Trophoblast cell (in vitro differentiated cells and primary cell): ENCODE measurements around the gene ZNF605.

Experiments used
- DNase-seq, 2 donors: peaks; one replicate each; pipeline ENCODE4 v3.0.0-alpha.2; 2016
- H2AFZ ChIP-seq: 2 replicates; pipeline ENCODE4 v1.6.1; 2013; ENCODE audit warnings: low read length, moderate library complexity, mild to moderate bottlenecking; ENCODE audit not compliant: insufficient read depth, poor library complexity
- H2AK5ac ChIP-seq: 2 replicates; pipeline ENCODE4 v1.6.1; 2013; ENCODE audit warnings: mild to moderate bottlenecking, low read length
- H2BK120ac ChIP-seq: 2 replicates; pipeline ENCODE4 v1.6.1; 2013; ENCODE audit warnings: low read length, mild to moderate bottlenecking, moderate library complexity; ENCODE audit not compliant: insufficient read depth, poor library complexity
- H2BK12ac ChIP-seq: 2 replicates; pipeline ENCODE4 v1.6.1; 2013; ENCODE audit warnings: mild to moderate bottlenecking, low read length, moderate library complexity
- H2BK5ac ChIP-seq: 2 replicates; pipeline ENCODE4 v1.6.1; 2013; ENCODE audit warnings: low read length, low read depth, moderate library complexity, mild to moderate bottlenecking; ENCODE audit not compliant: poor library complexity
- H3K14ac ChIP-seq: 2 replicates; pipeline ENCODE4 v1.6.1; 2013; ENCODE audit warnings: mild to moderate bottlenecking, low read length
- H3K18ac ChIP-seq: 2 replicates; pipeline ENCODE4 v1.6.1; 2013; ENCODE audit warnings: mild to moderate bottlenecking, low read length
- H3K23ac ChIP-seq: 2 replicates; pipeline ENCODE4 v1.6.1; 2013; ENCODE audit warnings: low read length
- H3K27ac ChIP-seq: 2 replicates; pipeline ENCODE4 v1.5.1; 2013; ENCODE audit warnings: low read depth, mild to moderate bottlenecking, inconsistent platforms, low read length, moderate library complexity
- H3K27me3 ChIP-seq: 2 replicates; pipeline ENCODE4 v1.6.1; 2013; ENCODE audit warnings: inconsistent platforms, mild to moderate bottlenecking, low read length, moderate library complexity; ENCODE audit not compliant: insufficient read depth
- H3K36me3 ChIP-seq, 2 experiments: 1 replicate in 1 of 2; 2 replicates in 1 of 2; pipeline ENCODE4 v1.6.1; 2013; ENCODE audit warnings: low read length in 2 of 2, mild to moderate bottlenecking in 2 of 2, moderate library complexity in 1 of 2; ENCODE audit not compliant: insufficient read depth in 2 of 2, control insufficient read depth in 1 of 2
- H3K4ac ChIP-seq: 2 replicates; pipeline ENCODE4 v1.6.1; 2013; ENCODE audit warnings: low read depth, mild to moderate bottlenecking, low read length, moderate library complexity
- H3K4me1 ChIP-seq, 2 experiments: 1 replicate in 1 of 2; 2 replicates in 1 of 2; pipeline ENCODE4 v1.6.1; 2013; ENCODE audit warnings: low read length in 2 of 2, mild to moderate bottlenecking in 2 of 2, moderate library complexity in 1 of 2; ENCODE audit not compliant: insufficient read depth in 2 of 2, control insufficient read depth in 1 of 2
- H3K4me2 ChIP-seq: 2 replicates; pipeline ENCODE4 v1.6.1; 2013; ENCODE audit warnings: inconsistent platforms, mild to moderate bottlenecking, low read length, moderate library complexity
- H3K4me3 ChIP-seq: 2 replicates; pipeline ENCODE4 v1.5.1; 2013; ENCODE audit warnings: mild to moderate bottlenecking, low read depth, low read length, inconsistent platforms
- H3K79me1 ChIP-seq: one replicate; pipeline ENCODE4 v1.6.1; 2013; ENCODE audit warnings: low read length
- H3K79me2 ChIP-seq: 2 replicates; pipeline ENCODE4 v1.6.1; 2013; ENCODE audit warnings: low read length, mild to moderate bottlenecking; ENCODE audit not compliant: control insufficient read depth, insufficient read depth, poor library complexity
- H3K9ac ChIP-seq: 2 replicates; pipeline ENCODE4 v1.6.1; 2013; ENCODE audit warnings: mild to moderate bottlenecking, low read length
- H3K9me3 ChIP-seq: 2 replicates; pipeline ENCODE4 v1.6.1; 2013; ENCODE audit warnings: low read depth, mild to moderate bottlenecking, control low read depth, inconsistent platforms, low read length; ENCODE audit not compliant: insufficient read depth
- H4K12ac ChIP-seq: 2 replicates; pipeline ENCODE4 v1.6.1; 2013; ENCODE audit warnings: low read depth, mild to moderate bottlenecking, low read length, moderate library complexity
- H4K8ac ChIP-seq: 2 replicates; pipeline ENCODE4 v1.6.1; 2013; ENCODE audit warnings: low read depth, mild to moderate bottlenecking, low read length, moderate library complexity
- H4K91ac ChIP-seq: one replicate; pipeline ENCODE4 v1.6.1; 2013; ENCODE audit warnings: low read depth, mild to moderate bottlenecking, low read length, moderate library complexity
- WGBS: extraction: QIAGEN DNeasy Blood & Tissue Kit; methylation state at CpG from one replicate; pipeline ENCODE4 v1.1.7; 2013; ENCODE audit warnings: missing lambda C conversion rate; ENCODE audit not compliant: insufficient read length, insufficient coverage; ENCODE audit errors: extremely low coverage; 5-methylcytosine and 5-hydroxymethylcytosine counted together

Gene ZNF605

DNA sequence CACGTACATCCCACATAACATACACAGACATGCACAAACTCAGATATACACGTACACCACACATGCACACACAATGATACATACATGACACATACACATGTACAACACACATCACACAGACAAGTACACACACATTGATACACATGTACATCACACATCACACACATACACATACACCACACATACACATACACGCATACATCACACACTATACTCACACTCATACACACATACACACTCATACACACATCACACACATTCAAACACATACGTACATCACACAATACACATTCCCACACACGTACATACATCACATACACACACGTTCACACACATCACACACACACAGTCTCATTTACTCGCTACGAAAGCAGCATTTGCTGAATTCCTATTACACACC is 4.5 kb downstream of the ZNF605 start:
- Histone ChIP-seq H2BK5ac (no peak overlapping the region), H4K91ac (no peak overlapping the region), H3K4me3 (no peak overlapping the region), H3K14ac (no peak overlapping the region), H3K9me3 (peaks cover 58% of the 10 kb centered on the region), H4K12ac (no peak overlapping the region), H3K4me1 (peaks cover 7 to 11% of the 10 kb centered on the region in 2 experiments), H3K4me2 (no peak overlapping the region), H3K9ac (no peak overlapping the region), H3K4ac (no peak overlapping the region), H3K27me3 (no peaks in the 10 kb centered on the region), H3K23ac (no peak overlapping the region), H2BK120ac (no peak overlapping the region), H3K79me1 (peaks cover 6% of the 10 kb centered on the region), H3K36me3 (peaks cover 12 to 18% of the 10 kb centered on the region in 2 experiments), H2AFZ (no peak overlapping the region), H4K8ac (no peak overlapping the region), H3K79me2 (peaks cover 3% of the 10 kb centered on the region), H2BK12ac (no peak overlapping the region), H3K27ac (no peak overlapping the region), H3K18ac (no peak overlapping the region), H2AK5ac (no peak overlapping the region)
- no peak for DNase-seq
- whole genome bisulfite sequencing, result 100% methylated on average over 6 of the region's 8 CpGs

- Histone ChIP-seq H3K14ac (no peak overlapping the region), H2BK120ac (no peak overlapping the region)
- WGBS, result no CpG with 5 or more reads among the region's 27 CpGs
Observed at GRCh38 chr12:132950844-132951535, 5.1 kb downstream of the ZNF605 start.

GRCh38 chr12:132949936-132950837 is 5.9 kb downstream of the ZNF605 start:
- no CpG with 5 or more reads among the region's 30 CpGs for WGBS
- no peak overlapping the region for H3K27ac ChIP-seq
- H3K4me2 ChIP-seq, result no peak overlapping the region
- H3K36me3 ChIP-seq, result peaks cover 18 to 27% of the 10 kb centered on the region in 2 experiments
- H3K79me2 ChIP-seq, result no peaks in the 10 kb centered on the region
- DNase-seq, result no peak
- H3K4ac ChIP-seq, result no peak overlapping the region
- H2BK5ac ChIP-seq, result no peak overlapping the region
- no peak overlapping the region for H4K12ac ChIP-seq
- H3K4me1 ChIP-seq, result peaks cover 2 to 6% of the 10 kb centered on the region in 2 experiments
- H3K23ac ChIP-seq, result peak overlapping the region; percentile 31
- H3K9me3 ChIP-seq, result peaks cover 63% of the 10 kb centered on the region
- no peak overlapping the region for H4K8ac ChIP-seq
- peak overlapping the region; percentile 45 for H3K4me3 ChIP-seq
- no peak overlapping the region for H2AK5ac ChIP-seq
- no peak overlapping the region for H3K14ac ChIP-seq
- H3K18ac ChIP-seq, result no peak overlapping the region
- H3K79me1 ChIP-seq, result no peaks in the 10 kb centered on the region
- no peak overlapping the region for H2BK12ac ChIP-seq
- H3K9ac ChIP-seq, result no peak overlapping the region
- H2AFZ ChIP-seq, result no peak overlapping the region
- H3K27me3 ChIP-seq, result no peaks in the 10 kb centered on the region
- H4K91ac ChIP-seq, result no peak overlapping the region
- no peak overlapping the region for H2BK120ac ChIP-seq

More at GRCh38 chr12:132950844-132951535, 5.1 kb downstream of the ZNF605 start:
- Histone ChIP-seq H2BK5ac (no peak overlapping the region), H3K79me2 (peaks cover 3% of the 10 kb centered on the region), H2AK5ac (no peak overlapping the region), H2BK12ac (no peak overlapping the region), H4K8ac (no peak overlapping the region), H3K27me3 (no peaks in the 10 kb centered on the region), H3K36me3 (peaks cover 15 to 24% of the 10 kb centered on the region in 2 experiments), H3K23ac (no peak overlapping the region), H3K18ac (no peak overlapping the region), H3K79me1 (peaks cover 5% of the 10 kb centered on the region), H3K4ac (no peak overlapping the region), H3K4me1 (peaks cover 7 to 11% of the 10 kb centered on the region in 2 experiments), H3K27ac (no peak overlapping the region), H4K12ac (no peak overlapping the region), H3K4me2 (no peak overlapping the region), H3K4me3 (peak overlapping the region; percentile 23), H3K9me3 (peaks cover 60% of the 10 kb centered on the region), H2AFZ (no peak overlapping the region), H4K91ac (no peak overlapping the region), H3K9ac (peak overlapping the region; percentile 6)
- no peak for DNase-seq

DNA sequence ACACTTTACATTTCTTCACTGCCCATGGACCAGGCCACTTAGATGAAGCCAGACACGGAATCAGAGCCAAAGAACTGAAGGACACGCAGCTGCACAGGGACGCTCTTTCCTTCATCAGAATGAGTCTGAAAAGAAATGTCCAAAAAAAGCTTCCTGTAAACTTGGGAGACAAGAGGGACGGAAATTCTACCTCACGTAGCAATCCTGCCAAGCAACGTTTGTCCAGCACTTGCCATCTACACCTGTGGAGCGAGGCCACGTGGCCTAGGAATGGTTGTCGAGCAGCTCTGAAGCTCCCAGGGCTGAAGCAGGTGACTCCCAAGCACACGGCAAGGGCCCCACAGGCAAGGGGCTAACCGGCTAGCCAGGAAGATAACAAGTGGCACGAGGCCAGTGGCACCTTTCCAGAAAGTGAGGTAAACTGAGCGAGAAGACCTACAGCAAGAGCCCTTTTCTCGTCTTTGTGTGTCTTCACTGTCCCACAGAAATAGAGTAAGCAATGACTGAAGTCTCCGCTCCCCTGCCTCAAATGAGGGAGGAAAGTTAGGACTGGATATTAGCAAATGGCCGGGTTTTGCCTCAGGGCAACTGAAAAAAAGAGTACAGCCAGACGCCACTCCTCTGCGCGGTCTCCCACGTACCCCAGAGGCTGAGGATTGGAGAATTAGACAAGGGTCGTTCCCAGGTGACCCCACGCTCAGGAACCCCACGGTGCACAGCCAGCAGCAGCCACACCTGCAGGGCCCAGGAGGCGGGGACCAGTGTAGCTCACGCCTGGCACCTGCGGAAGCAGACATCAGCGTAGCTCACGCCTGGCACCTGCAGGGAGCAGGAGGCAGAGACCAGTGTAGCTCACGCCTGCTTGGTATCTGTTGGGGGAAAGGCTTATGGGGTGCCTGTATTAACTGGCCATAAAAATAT is 7.7 kb downstream of the ZNF605 start:
- Histone ChIP-seq H3K4me3 (no peak overlapping the region), H3K36me3 (peaks cover 28 to 40% of the 10 kb centered on the region in 2 experiments), H3K79me1 (no peaks in the 10 kb centered on the region), H3K18ac (no peak overlapping the region), H3K9ac (no peak overlapping the region), H3K4me1 (no peaks in the 10 kb centered on the region), H2BK120ac (no peak overlapping the region), H2BK12ac (no peak overlapping the region), H4K91ac (no peak overlapping the region), H2AFZ (no peak overlapping the region), H2AK5ac (no peak overlapping the region), H3K4ac (no peak overlapping the region), H3K23ac (no peak overlapping the region), H4K12ac (no peak overlapping the region), H3K79me2 (no peaks in the 10 kb centered on the region), H2BK5ac (no peak overlapping the region), H3K4me2 (no peak overlapping the region), H3K27ac (no peak overlapping the region), H3K14ac (no peak overlapping the region), H3K9me3 (peaks cover 60% of the 10 kb centered on the region), H4K8ac (no peak overlapping the region), H3K27me3 (no peaks in the 10 kb centered on the region)
- WGBS, result no CpG with 5 or more reads among the region's 29 CpGs
- DNase-seq, result no peak
